HG03066 (cell line): ENCODE results near the gene UBAC2.

ENCODE experiments used
- ATAC-seq: cut with Tn5 transposase; IDR thresholded peaks from one replicate; pipeline ENCODE4 v1.9.1; 2021; ENCODE audit warnings: low read depth; ENCODE audit not compliant: unreplicated experiment

The UBAC2 gene

DNA sequence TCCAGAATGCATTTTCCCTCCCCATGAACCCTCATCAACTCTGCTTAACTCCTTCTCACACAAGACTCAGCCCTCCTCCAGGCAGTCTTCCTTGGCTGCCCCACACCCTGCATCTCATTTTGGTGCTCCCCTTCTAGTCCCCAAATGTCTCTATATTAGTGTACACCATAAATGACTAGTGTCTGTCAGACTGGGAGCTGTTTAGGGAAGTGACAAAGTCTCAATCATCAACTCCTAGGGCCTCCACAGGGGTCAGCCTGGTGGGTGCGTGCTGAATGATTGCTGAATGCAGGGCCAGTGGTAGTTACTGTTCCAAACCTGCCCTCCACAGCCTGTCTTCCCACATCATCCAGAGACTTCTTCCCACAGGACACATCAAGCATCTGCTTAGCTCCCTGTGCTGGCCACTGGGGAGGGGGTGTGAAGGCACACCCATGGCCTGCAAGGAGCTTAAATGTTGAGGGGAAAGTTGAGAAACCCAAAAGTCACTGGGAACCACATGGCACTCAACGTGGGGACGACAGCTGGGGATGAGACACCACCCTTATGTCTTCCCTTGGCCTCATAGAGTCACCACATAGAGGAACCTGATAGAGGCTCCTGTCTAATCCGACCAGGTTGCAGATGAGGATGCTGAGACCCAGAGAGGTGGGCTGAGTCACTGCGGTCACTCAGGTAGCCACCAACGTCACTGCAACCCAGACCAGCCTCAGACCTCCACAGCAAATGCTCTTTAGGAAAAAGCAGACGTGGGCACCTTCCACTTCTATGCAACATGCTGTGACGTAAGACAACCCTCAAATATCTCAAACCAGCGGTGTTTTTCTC, 221.3 kb downstream of the UBAC2 start:
- no peak for ATAC-seq

DNA sequence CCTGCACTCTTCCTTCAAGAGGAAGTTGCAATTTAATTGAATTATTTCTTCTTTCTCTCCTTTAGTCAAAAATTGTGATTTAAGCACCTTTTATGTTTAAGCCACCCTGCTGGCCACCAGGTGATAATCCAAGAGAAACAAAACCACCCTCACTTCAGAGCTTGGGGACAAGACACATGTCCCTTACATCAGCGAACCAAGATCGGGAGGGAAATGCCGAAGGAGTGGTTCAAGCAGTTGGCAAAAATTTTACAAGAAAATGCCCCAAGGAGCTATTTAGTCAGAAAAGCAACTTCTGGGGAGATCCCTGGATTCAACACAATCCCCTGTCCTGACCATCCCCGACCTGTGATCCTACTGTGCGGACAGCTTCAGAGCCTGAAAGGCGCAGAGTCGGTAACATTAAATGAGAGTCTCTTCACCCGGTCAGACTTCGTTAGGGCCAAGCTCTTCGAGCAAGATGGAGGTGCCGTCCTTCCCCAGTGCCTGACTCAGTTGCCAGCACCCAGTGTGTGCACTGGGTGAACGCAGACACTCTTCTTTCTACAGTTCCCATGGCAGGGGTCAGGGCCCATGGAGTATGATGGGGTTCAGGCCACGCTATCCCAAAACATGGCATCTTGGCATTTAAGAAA, 222.0 kb downstream of the UBAC2 start:
- ATAC-seq, result no peak

DNA sequence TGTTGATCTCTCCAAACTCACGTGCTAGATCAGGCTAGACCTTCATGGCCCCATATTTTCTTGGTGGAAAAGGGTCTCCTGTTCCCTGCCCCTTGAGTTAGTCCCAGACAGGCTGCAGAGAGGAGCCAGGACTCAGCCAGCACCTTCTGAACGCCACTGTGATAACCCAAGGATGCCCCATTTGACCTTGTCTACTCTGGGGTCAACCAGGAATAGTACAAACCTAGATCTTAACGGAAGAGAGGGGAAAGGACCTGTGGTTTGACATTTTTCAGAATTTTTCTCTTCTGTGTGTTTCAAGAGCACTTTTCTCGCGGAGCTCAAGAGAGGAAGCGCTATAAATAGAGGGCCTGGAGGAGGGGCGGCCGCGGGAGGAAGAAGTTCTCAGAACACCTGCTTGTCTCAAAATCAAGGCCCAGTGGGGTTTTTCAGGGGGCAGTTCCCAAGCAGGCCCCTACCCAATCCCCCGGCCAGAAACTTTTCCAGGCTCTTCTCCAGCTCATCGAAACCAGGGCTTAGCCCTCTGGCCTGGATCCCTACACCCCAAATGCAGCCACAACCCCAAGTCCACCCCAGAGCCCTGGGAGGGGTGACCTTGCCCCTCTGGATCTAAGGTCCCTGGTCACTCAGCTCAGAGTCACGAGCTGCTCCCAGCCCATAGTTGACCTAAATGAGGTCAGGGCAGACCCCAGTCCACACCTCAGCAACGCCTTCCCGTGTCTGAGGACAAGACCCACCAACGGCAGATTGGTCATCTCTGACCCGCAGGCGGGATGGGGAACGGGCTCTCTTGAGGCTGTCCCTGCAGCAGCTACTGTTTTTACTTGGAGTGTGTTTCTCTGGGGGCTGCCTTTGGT, 225.1 kb downstream of the UBAC2 start:
- ATAC-seq, result peak; percentile 62

DNA sequence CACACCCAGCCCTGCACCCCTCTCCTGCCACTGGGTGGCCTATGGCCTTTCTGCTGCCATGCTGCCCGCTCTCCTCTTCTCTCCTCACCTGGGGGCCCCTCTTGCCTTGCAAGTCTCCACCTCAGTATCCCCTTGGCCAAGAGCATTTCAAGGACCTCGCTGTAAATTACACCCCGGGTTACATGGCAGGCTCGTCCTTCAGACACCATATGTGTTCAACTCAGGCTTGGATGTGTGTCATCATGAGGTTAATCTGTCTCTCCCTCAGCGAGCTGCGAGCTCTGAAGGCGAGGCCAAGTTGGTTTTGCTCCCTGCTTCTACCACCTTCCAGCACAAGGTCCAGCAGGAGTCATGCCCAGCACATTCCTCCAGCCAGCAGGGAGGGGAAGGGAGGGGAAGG, 225.8 kb downstream of the UBAC2 start:
- no peak for ATAC-seq

DNA sequence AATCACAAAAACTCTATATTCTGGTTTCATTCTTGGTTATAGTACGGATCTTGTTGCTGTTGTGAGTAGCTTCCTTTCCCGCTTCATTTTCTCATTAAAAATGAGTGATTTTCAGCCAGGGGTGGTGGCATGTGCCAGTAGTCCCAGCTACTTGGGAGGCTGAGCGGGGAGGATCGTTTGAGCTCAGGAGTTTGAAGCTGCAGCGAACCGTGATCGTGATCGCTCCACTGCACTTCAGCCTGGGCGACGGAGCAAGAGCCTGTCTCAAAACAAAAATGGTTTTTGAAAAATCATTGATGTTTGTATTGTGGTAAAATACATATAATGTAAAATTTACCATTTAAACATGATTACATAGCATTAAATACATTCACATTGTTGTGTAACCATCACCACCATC, 229.0 kb downstream of the UBAC2 start:
- no peak for ATAC-seq

DNA sequence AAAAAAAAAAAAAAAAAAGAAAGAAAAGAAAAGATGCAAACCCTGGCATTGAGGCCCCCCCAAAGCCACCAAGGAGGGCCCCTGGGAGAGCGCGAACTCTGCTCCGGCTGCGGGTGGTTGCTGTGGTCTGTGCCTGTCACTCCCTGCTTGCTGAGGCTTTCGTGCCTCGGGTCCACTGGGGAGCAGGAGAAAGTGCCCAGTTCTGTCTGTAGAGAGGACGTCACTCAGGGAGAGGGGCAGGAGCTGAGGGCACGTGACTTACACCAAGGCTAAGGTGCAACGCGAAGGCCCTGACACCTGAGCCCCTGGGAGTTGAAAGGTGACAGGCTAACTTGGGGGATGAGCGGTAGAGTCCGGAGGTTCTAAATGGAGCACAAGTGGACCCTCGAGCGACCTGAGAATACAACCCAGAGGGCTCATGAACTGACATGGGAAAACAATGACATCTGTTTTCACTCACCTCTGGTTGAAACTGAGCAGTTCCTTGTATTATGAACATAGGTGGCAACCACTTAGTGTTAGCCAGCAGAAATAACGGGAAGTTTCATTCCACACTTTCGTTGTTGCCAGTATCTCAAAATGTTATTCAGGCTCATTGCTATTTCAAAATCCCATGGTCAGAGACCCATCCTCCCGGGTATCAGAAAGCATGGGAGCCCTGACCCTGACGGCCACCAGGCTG, 231.4 kb downstream of the UBAC2 start:
- peak; percentile 30 for ATAC-seq

DNA sequence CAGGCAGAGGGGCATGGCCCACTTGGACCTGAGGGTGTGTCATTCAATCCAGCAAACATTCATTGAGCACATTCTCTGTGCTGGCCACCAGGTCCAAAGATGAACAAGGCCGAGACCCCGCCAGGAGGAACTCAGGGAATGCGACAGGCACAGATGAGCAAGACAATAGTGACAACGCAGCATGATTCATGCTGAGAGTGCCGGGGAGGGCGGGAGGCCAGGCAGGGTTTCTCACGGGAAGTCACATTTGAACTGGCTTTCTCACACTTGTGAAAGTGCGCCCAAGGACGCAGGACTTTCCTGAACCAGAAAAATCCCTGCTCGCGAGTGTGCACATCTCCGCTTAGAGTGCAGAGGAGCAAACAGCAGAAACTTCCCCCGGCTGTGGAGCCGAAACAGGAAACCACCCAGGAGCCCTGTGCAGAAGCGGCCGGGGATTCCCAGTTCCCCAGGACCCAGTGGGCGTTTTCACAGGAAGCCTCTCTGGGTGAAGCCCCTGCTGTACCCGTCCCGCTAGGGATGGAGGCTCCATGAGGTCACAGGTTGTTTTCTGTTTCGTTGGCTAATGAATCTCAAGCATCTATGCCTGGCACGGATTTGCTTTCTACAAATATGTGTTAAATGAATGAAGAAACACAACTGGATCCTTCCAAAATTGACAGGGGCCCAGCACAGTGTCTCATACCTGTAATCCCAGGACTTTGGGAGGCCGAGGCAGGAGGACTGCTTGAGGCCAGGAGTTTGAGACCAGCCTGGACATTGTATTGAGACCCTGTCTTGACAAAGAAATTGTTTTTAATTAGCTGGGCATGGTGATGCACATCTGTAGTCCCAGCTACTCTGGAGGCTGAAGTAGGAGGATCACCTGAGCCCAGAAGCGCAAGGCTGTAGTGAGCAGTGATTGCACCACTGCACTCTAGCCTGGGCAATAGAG, 232.2 kb downstream of the UBAC2 start:
- peak; percentile 45 for ATAC-seq

DNA sequence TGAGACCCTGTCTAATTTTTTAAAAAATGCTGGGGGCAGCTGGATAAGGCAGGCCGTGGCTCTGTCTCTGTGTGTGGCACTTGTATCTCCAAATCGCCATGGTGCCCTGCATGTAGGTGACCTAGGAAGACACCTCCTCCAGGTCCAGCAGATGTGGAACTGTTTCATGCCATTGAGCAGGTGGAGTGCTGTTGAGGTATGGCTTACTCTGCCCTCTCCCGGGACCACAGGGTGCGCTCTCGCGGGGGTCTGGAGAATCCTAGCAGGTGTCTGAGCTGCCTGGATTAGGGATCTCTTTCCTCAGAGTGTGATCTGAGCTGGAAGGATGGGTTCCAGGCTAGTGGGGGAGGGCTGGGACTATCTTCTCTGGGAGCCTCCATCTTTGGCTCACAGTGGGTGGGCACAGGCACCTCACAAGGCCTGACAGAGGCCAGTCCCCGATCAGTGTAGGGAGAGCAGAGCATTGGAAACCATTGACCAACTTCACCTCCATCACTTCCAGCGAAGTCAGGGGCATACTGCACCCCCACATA, 233.0 kb downstream of the UBAC2 start:
- no peak for ATAC-seq

DNA sequence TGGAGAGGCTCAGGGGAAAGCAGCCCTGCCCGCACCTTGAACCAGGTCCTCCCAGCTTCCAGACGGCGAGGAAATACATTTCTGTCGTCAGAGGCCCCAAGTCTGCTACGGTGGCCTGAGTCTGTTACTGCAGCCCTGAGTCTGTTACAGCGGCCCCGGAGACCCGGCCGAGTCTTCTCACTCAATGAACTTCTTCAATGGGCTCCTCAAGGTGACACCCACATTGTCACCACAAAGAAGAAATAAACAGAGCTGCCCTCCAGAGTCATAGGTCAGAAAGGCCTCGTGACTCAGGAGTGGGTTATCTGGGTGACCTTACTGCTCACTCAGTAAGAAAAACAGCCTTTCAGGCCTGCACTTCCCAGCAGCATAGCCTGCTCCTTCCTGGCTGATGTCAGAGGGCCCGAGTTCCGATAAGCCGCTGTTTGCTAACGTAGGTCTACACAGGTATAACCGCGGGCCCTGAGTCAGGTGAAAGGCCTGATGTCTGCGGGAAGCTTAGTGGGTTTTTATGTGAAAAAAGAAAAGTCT, 233.7 kb downstream of the UBAC2 start:
- ATAC-seq, result no peak

DNA sequence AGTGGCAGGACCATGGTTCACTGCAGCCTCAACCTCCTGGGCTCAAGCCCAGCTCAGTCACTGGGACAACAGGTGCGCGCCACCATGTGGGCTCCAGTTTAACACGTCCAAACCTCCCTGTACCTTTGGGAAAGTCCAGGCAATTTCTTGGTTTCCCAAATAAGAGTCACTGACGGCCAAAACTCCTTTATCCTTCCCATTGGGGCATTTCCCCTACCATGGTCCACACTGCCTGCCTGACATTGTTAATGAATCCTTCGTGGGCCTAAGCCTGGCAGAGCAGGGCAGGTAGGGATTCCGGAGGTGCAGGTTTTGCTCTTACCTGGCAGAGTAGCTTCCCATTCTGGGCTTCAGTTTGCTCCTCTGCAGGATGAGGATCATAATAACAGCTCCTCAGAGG, 234.5 kb downstream of the UBAC2 start:
- ATAC-seq, result no peak

DNA sequence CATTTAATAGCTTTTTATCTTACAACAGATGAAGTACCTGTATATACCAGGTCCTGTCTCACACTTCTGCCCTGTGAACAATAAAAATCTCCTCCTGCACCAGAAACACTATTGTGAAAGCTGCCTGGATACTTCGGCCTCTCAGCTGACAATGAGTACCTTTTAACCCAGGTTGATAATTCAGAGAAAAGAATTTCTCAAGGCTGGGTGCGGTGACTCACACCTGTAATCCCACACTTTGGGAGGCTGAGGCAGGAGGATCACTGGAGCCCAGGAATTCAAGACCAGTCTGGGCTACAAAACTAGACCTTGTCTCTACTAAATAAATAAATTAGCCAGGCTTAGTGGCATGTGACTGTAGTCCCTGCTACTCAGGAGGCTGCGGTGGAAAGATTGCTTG, 235.3 kb downstream of the UBAC2 start:
- no peak for ATAC-seq
